ENCODE measurements around the gene FBLN2. TPM values are rescaled to one million over a fixed set of nuclear protein-coding genes. Genes with fewer than 3 reads are reported as not detected.

FBLN2 gene
- total and polyA plus RNA-seq, 4 donors = 1.3 to 9.1 (median 4.3) TPM

DNA sequence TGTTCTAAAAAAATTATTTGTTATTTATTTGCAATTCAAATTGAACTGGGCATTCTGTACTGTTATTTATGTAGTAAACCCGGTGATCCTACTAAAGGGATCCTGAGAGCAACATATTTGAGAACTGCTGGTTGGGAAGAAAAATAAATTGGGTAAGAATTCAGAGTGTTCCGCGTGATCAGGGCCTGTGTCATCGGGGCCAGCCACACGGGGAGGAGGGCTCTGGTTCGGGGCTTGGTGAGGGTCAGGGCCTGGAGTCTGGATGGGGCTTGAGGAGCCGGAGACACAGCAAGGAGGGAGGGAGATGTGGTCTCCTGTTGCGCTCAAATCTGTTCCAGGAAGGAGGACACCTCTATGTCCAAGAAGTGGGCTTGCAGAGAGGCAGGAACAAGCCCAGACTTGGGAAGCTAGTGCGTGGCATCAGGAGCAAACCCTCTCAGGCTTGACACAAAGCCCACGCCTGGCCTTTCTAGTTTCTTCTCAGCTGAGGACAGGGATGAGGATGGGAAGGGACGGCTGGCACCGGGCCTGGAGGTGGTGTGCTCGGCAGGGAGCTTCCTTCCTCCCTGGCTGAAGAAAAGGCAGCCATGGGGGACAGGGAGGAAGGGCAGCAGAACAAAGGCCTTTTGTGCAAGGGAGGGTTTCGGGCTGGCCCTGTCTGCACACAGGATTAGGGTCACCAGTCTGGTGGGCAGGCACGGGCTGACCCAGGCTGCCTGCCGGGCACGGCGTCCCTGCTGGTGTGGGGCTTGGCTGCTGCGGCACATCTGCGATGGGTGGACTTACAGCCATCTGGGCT, 22.9 kb upstream of the FBLN2 start:
- H3K9ac ChIP-seq (ENCODE audit: low read depth in 1 of 2, low read length in 2 of 2) = no peak overlapping the region
- no peak overlapping the region for H3K27ac ChIP-seq (ENCODE audit: low read depth in 1 of 2, low read length in 2 of 2)
- DNase-seq (ENCODE audit: low spot score) = no peak
- H3K27me3 ChIP-seq (ENCODE audit: control insufficient read depth in 4 of 4, insufficient read depth in 4 of 4, low read length in 3 of 4) = peaks cover 2 to 16% (median 3%) of the 10 kb centered on the region in 4 donors
- no peaks in the 10 kb centered on the region for H3K36me3 ChIP-seq (ENCODE audit: control insufficient read depth in 4 of 4, insufficient read depth in 3 of 4, low read depth in 1 of 4, low read length in 3 of 4)
- WGBS = 79% methylated on average over 20 of the region's 20 CpGs
- H3K9me3 ChIP-seq (ENCODE audit: control insufficient read depth in 4 of 4, low read length in 3 of 4) = peaks cover 0 to 4% (median 0%) of the 10 kb centered on the region in 4 donors
- peaks cover 0 to 5% (median 3%) of the 10 kb centered on the region in 4 donors for H3K4me1 ChIP-seq (ENCODE audit: control insufficient read depth in 4 of 4, insufficient read depth in 4 of 4, low read length in 3 of 4)
- H3K4me3 ChIP-seq (ENCODE audit: low read depth in 1 of 3, low read length in 3 of 3) = no peak overlapping the region
- no peak for TF ChIP-seq GABPA (IDR thresholded peaks at IDR 0.05 in 1 of 2, conservative IDR thresholded peaks at IDR 0.05 in 1 of 2)
- TF ChIP-seq, protein P1, sequence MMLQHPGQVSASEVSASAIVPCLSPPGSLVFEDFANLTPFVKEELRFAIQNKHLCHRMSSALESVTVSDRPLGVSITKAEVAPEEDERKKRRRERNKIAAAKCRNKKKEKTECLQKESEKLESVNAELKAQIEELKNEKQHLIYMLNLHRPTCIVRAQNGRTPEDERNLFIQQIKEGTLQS (IDR thresholded peaks at IDR 0.05) = no peak

DNA sequence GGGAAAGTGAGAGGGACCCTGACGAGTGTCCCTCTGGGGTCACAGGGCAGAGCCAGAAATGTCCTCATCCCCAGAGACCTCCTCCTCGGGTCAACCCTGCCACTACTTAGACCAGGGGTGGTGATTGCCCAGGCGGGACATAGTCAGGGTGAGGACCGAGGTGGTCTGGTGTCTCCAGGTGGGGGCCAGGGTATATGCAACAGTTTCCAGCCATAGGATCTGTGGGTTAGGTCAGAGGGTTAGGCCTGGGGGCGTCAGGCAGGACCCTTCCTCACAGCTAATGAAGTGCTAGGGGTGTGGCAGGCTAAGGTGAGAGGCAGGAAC, 22.3 kb upstream of the FBLN2 start:
- 78% methylated on average over 5 of the region's 5 CpGs for WGBS
- Histone ChIP-seq H3K4me1 (ENCODE audit: control insufficient read depth in 4 of 4, insufficient read depth in 4 of 4, low read length in 3 of 4) (peaks cover 0 to 5% (median 3%) of the 10 kb centered on the region in 4 donors), H3K27ac (ENCODE audit: low read depth in 1 of 2, low read length in 2 of 2) (no peak overlapping the region), H3K9ac (ENCODE audit: low read depth in 1 of 2, low read length in 2 of 2) (no peak overlapping the region), H3K9me3 (ENCODE audit: control insufficient read depth in 4 of 4, low read length in 3 of 4) (no peaks in the 10 kb centered on the region), H3K36me3 (ENCODE audit: control insufficient read depth in 4 of 4, insufficient read depth in 3 of 4, low read depth in 1 of 4, low read length in 3 of 4) (no peaks in the 10 kb centered on the region), H3K4me3 (ENCODE audit: low read depth in 1 of 3, low read length in 3 of 3) (no peak overlapping the region), H3K27me3 (ENCODE audit: control insufficient read depth in 4 of 4, insufficient read depth in 4 of 4, low read length in 3 of 4) (peaks cover 2 to 16% (median 3%) of the 10 kb centered on the region in 4 donors)
- no peak for DNase-seq (ENCODE audit: low spot score)
- TF ChIP-seq JUND (IDR thresholded peaks at IDR 0.05) (no peak), HNF4A (conservative IDR thresholded peaks at IDR 0.05) (no peak), GABPA (IDR thresholded peaks at IDR 0.05 in 1 of 2, conservative IDR thresholded peaks at IDR 0.05 in 1 of 2) (no peak), YY1 (IDR thresholded peaks at IDR 0.05) (no peak), TAF1 (conservative IDR thresholded peaks at IDR 0.05) (no peak), FOXA1 (IDR thresholded peaks at IDR 0.05) (no peak), RAD21 (IDR thresholded peaks at IDR 0.05) (no peak), SP1 (IDR thresholded peaks at IDR 0.05) (no peak), NR2F2 (IDR thresholded peaks at IDR 0.05) (no peak), RXRA (IDR thresholded peaks at IDR 0.05) (no peak), FOXA2 (IDR thresholded peaks at IDR 0.05) (no peak), HNF4G (IDR thresholded peaks at IDR 0.05) (no peak), EGR1 (IDR thresholded peaks at IDR 0.05; ENCODE audit: low read depth in 2 of 2) (no peak)
- TF ChIP-seq, protein P2, sequence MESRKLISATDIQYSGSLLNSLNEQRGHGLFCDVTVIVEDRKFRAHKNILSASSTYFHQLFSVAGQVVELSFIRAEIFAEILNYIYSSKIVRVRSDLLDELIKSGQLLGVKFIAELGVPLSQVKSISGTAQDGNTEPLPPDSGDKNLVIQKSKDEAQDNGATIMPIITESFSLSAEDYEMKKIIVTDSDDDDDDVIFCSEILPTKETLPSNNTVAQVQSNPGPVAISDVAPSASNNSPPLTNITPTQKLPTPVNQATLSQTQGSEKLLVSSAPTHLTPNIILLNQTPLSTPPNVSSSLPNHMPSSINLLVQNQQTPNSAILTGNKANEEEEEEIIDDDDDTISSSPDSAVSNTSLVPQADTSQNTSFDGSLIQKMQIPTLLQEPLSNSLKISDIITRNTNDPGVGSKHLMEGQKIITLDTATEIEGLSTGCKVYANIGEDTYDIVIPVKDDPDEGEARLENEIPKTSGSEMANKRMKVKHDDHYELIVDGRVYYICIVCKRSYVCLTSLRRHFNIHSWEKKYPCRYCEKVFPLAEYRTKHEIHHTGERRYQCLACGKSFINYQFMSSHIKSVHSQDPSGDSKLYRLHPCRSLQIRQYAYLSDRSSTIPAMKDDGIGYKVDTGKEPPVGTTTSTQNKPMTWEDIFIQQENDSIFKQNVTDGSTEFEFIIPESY (IDR thresholded peaks at IDR 0.05) = no peak
- TF ChIP-seq, protein P3, sequence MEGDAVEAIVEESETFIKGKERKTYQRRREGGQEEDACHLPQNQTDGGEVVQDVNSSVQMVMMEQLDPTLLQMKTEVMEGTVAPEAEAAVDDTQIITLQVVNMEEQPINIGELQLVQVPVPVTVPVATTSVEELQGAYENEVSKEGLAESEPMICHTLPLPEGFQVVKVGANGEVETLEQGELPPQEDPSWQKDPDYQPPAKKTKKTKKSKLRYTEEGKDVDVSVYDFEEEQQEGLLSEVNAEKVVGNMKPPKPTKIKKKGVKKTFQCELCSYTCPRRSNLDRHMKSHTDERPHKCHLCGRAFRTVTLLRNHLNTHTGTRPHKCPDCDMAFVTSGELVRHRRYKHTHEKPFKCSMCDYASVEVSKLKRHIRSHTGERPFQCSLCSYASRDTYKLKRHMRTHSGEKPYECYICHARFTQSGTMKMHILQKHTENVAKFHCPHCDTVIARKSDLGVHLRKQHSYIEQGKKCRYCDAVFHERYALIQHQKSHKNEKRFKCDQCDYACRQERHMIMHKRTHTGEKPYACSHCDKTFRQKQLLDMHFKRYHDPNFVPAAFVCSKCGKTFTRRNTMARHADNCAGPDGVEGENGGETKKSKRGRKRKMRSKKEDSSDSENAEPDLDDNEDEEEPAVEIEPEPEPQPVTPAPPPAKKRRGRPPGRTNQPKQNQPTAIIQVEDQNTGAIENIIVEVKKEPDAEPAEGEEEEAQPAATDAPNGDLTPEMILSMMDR (IDR thresholded peaks at IDR 0.05; ENCODE audit: low read depth, low read length, missing input control) = no peak
- TF ChIP-seq, protein P1 (IDR thresholded peaks at IDR 0.05) = no peak
- TF ChIP-seq, protein P4, sequence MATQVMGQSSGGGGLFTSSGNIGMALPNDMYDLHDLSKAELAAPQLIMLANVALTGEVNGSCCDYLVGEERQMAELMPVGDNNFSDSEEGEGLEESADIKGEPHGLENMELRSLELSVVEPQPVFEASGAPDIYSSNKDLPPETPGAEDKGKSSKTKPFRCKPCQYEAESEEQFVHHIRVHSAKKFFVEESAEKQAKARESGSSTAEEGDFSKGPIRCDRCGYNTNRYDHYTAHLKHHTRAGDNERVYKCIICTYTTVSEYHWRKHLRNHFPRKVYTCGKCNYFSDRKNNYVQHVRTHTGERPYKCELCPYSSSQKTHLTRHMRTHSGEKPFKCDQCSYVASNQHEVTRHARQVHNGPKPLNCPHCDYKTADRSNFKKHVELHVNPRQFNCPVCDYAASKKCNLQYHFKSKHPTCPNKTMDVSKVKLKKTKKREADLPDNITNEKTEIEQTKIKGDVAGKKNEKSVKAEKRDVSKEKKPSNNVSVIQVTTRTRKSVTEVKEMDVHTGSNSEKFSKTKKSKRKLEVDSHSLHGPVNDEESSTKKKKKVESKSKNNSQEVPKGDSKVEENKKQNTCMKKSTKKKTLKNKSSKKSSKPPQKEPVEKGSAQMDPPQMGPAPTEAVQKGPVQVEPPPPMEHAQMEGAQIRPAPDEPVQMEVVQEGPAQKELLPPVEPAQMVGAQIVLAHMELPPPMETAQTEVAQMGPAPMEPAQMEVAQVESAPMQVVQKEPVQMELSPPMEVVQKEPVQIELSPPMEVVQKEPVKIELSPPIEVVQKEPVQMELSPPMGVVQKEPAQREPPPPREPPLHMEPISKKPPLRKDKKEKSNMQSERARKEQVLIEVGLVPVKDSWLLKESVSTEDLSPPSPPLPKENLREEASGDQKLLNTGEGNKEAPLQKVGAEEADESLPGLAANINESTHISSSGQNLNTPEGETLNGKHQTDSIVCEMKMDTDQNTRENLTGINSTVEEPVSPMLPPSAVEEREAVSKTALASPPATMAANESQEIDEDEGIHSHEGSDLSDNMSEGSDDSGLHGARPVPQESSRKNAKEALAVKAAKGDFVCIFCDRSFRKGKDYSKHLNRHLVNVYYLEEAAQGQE (IDR thresholded peaks at IDR 0.05) = no peak
- TF ChIP-seq, protein P5, sequence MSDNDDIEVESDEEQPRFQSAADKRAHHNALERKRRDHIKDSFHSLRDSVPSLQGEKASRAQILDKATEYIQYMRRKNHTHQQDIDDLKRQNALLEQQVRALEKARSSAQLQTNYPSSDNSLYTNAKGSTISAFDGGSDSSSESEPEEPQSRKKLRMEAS (IDR thresholded peaks at IDR 0.05) = no peak
